ENCODE data around the gene ADAT3. TPM values are rescaled to one million over a fixed set of nuclear protein-coding genes. Genes with fewer than 3 reads are reported as not detected.

Gene ADAT3
- total RNA-seq, 3 donors from 2014 or later (not counting 1 experiment from before 2014, with no cell fraction given), result 13.0 to 20.9 (median 13.1) TPM

DNA sequence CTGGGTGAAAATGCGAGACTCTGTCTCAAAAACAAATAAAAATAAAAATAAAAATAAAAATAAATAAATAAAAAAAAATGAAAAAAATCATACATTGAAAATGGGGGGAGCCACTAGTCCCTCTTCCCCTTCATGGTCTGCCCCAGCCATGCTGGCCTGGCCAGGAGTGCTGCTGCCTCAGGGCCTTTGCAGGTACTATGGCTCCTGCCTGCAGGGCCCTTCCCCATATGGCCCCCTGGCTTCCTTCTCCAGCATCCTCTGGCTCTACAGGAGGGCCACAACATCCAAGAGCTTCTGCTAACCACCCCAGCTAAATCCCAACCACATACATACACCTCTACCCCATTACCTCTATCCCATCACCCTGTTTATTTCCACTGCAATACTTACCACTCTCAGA lies 15.3 kb upstream of the ADAT3 start:
- H3K36me3 Mint-ChIP-seq, result no peaks in the 10 kb centered on the region

DNA sequence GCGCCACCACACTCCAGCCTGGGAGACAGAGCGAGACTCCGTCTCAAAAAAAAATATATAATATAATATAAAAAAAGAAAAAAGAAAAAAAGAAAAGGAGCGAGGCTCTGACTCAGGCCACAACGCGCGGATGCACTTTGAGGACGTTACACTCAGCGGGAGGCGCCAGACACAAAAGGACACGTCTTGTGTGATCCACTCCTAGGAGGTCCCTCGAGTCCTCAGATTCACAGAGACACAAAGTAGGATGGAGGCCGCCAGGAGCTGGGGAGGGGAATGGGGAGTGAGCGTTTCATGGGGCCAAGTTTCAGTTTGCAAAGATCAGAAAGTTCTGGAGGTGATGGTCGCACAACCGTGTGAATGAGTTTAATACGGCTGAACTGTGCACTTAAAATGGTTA lies 11.4 kb upstream of the ADAT3 start:
- H3K4me3 Mint-ChIP-seq, result no peak overlapping the region
- H3K36me3 ChIP-seq (ENCODE audit: control insufficient read depth, insufficient read depth, low read length), result no peaks in the 10 kb centered on the region
- TF ChIP-seq CTCF (IDR thresholded peaks at IDR 0.05), result no peak
- WGBS (ENCODE audit: insufficient coverage), result 90% methylated on average over 14 of the region's 17 CpGs
- no peaks in the 10 kb centered on the region for H3K27me3 ChIP-seq (ENCODE audit: control insufficient read depth, insufficient read depth, low read length)
- H3K4me1 Mint-ChIP-seq, result peaks cover 12 to 36% of the 10 kb centered on the region in 2 donors
- H3K4me1 ChIP-seq (ENCODE audit: control insufficient read depth, insufficient read depth, low read length), result peaks cover 47% of the 10 kb centered on the region
- H3K9me3 ChIP-seq (ENCODE audit: control insufficient read depth, insufficient read depth, low read length), result no peaks in the 10 kb centered on the region
- peak overlapping the region in 1 of 2 donors; percentile 76 for H3K27ac Mint-ChIP-seq
- intact Hi-C loops (cut with micrococcal nuclease), result no loop called here
- H3K27me3 Mint-ChIP-seq (ENCODE audit: low read depth in 2 of 2), result no peaks in the 10 kb centered on the region
- H3K27ac ChIP-seq (ENCODE audit: low read length), result no peak overlapping the region
- DNase-seq (no peak), ATAC-seq (no peak)
- no peaks in the 10 kb centered on the region for H3K9me3 Mint-ChIP-seq
- no peak overlapping the region for H3K4me3 ChIP-seq (ENCODE audit: low read length)
- no peaks in the 10 kb centered on the region for H3K36me3 Mint-ChIP-seq

More for the DNA sequence above, 15.3 kb upstream of the ADAT3 start:
- Histone ChIP-seq H3K4me3 (ENCODE audit: low read length) (no peak overlapping the region), H3K36me3 (ENCODE audit: control insufficient read depth, insufficient read depth, low read length) (no peaks in the 10 kb centered on the region), H3K9me3 (ENCODE audit: control insufficient read depth, insufficient read depth, low read length) (no peaks in the 10 kb centered on the region), H3K27ac (ENCODE audit: low read length) (no peak overlapping the region), H3K27me3 (ENCODE audit: control insufficient read depth, insufficient read depth, low read length) (no peaks in the 10 kb centered on the region), H3K4me1 (ENCODE audit: control insufficient read depth, insufficient read depth, low read length) (peaks cover 17% of the 10 kb centered on the region)
- WGBS (ENCODE audit: insufficient coverage), result no CpG with 5 or more reads among the region's 1 CpG
- Mint-ChIP-seq H3K4me3 (no peak overlapping the region), H3K9me3 (no peaks in the 10 kb centered on the region), H3K27ac (peak overlapping the region in 1 of 2 donors; percentile 38), H3K27me3 (ENCODE audit: low read depth in 2 of 2) (no peaks in the 10 kb centered on the region), H3K4me1 (peaks cover 0 to 23% of the 10 kb centered on the region in 2 donors)
- no peak for TF ChIP-seq CTCF (IDR thresholded peaks at IDR 0.05)
- intact Hi-C loops (cut with micrococcal nuclease), result no loop called here
- DNase-seq (no peak), ATAC-seq (no peak)

DNA sequence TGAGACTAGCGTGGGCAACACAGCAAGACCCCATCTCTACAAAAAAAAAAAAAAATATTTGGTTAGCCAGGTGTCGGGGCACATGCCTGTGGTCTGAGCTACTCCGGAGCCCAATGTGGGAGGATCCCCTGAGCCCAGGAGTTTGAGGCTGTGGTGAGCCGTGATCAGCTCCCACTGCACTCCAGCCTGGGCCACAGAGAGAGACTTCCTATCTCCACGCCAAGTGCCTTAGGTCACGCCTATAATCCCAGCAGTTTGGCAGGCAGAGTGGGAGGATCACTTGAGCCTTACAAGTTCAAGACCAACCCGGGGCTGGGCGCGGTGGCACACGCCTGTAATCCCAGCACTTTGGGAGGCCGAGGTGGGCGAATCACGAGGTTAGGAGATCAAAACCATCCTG lies 8.7 kb upstream of the ADAT3 start:
- Histone ChIP-seq H3K4me1 (ENCODE audit: control insufficient read depth, insufficient read depth, low read length) (peaks cover 49% of the 10 kb centered on the region), H3K27ac (ENCODE audit: low read length) (peak overlapping the region; percentile 83), H3K4me3 (ENCODE audit: low read length) (no peak overlapping the region), H3K9me3 (ENCODE audit: control insufficient read depth, insufficient read depth, low read length) (no peaks in the 10 kb centered on the region), H3K36me3 (ENCODE audit: control insufficient read depth, insufficient read depth, low read length) (no peaks in the 10 kb centered on the region), H3K27me3 (ENCODE audit: control insufficient read depth, insufficient read depth, low read length) (no peaks in the 10 kb centered on the region)
- intact Hi-C loops (cut with micrococcal nuclease), result loop anchor here (5.0 kb wide), 2 partner anchors 34 to 191 kb away; partner anchors contain the start of gene KLF16
- H3K36me3 Mint-ChIP-seq, result no peaks in the 10 kb centered on the region
- no peaks in the 10 kb centered on the region for H3K27me3 Mint-ChIP-seq (ENCODE audit: low read depth in 2 of 2)
- no peak for TF ChIP-seq CTCF (IDR thresholded peaks at IDR 0.05)
- ATAC-seq (no peak), DNase-seq (peak in 1 of 2 donors; percentile 31)
- H3K27ac Mint-ChIP-seq, result peak overlapping the region; percentile 93 to 98
- H3K4me1 Mint-ChIP-seq, result peaks cover 12 to 30% of the 10 kb centered on the region in 2 donors
- H3K4me3 Mint-ChIP-seq, result peak overlapping the region; percentile 89
- 41% methylated on average over 12 of the region's 13 CpGs for WGBS (ENCODE audit: insufficient coverage)
- no peaks in the 10 kb centered on the region for H3K9me3 Mint-ChIP-seq

- H3K4me3 Mint-ChIP-seq, result no peak overlapping the region
- H3K4me1 ChIP-seq (ENCODE audit: control insufficient read depth, insufficient read depth, low read length), result peaks cover 49% of the 10 kb centered on the region
- no peaks in the 10 kb centered on the region for H3K9me3 Mint-ChIP-seq
- H3K27ac Mint-ChIP-seq, result peak overlapping the region in 1 of 2 donors; percentile 35
- no peaks in the 10 kb centered on the region for H3K27me3 ChIP-seq (ENCODE audit: control insufficient read depth, insufficient read depth, low read length)
- no peak for ATAC-seq
- H3K27me3 Mint-ChIP-seq (ENCODE audit: low read depth in 2 of 2), result no peaks in the 10 kb centered on the region
- intact Hi-C loops (cut with micrococcal nuclease), result no loop called here
- 95% methylated on average over 16 of the region's 16 CpGs for WGBS (ENCODE audit: insufficient coverage)
- no peak overlapping the region for H3K4me3 ChIP-seq (ENCODE audit: low read length)
- H3K4me1 Mint-ChIP-seq, result peaks cover 11 to 24% of the 10 kb centered on the region in 2 donors
- no peaks in the 10 kb centered on the region for H3K36me3 Mint-ChIP-seq
- H3K9me3 ChIP-seq (ENCODE audit: control insufficient read depth, insufficient read depth, low read length), result no peaks in the 10 kb centered on the region
- H3K36me3 ChIP-seq (ENCODE audit: control insufficient read depth, insufficient read depth, low read length), result no peaks in the 10 kb centered on the region
- TF ChIP-seq CTCF (IDR thresholded peaks at IDR 0.05), result no peak
- DNase-seq, result no peak
- peak overlapping the region; percentile 63 for H3K27ac ChIP-seq (ENCODE audit: low read length)
Measured at GRCh38 chr19:1901940-1902404, 3.2 kb upstream of the ADAT3 start.
